Nucleus accumbens (tissue), 56 donors: ENCODE measurements around the gene ITGB7.
A peak's percentile ranks its signal among the peaks of the same experiment; 100 is the strongest.

ENCODE experiments used
- DNase-seq, 56 donors: peaks; one replicate each; lab custom pipeline; 2025; lab: John Stamatoyannopoulos, UW

Gene ITGB7

GRCh38 chr12:53161119-53161911, 45.7 kb downstream of the ITGB7 start:
- no peak for DNase-seq

DNA sequence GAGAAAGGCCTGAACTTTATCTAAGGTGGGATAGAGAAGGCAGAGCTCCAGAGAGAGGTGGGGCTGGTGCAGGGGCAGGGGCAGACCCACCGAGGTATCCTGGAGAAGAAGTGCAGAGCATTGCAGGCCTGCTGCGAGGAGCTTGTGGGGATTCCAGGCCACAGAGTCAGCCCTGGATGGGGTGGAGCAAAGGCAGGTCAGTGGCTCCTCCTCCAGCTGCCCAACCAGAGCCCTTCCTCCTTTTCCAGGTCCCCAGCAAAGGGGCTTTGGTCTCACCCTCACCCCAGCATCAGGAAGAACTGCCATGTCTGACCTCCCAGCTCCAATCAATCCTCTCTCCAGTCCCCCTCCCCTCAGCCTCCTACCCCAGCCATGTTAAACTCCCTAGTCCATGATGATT, 46.4 kb downstream of the ITGB7 start:
- DNase-seq = no peak

DNA sequence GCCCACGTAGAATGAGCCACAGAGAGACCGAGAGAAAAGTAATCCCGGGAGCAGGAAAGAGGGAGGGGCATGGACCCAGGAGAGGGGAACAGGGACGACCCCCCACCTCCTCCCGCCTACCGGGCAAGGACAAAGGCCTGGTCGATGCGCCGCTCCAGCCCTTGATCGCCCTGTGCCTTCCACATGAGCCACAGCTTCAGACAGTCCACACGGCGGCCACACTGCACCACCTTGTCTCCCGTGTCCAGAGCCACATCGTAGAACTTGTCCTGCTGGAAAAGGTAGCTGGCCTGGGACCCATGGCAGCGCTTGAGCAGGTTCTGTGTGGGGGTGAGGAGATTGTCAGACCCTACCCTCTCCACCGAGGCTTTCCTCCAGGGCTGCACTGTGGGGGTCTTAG, 47.1 kb downstream of the ITGB7 start:
- DNase-seq = no peak

DNA sequence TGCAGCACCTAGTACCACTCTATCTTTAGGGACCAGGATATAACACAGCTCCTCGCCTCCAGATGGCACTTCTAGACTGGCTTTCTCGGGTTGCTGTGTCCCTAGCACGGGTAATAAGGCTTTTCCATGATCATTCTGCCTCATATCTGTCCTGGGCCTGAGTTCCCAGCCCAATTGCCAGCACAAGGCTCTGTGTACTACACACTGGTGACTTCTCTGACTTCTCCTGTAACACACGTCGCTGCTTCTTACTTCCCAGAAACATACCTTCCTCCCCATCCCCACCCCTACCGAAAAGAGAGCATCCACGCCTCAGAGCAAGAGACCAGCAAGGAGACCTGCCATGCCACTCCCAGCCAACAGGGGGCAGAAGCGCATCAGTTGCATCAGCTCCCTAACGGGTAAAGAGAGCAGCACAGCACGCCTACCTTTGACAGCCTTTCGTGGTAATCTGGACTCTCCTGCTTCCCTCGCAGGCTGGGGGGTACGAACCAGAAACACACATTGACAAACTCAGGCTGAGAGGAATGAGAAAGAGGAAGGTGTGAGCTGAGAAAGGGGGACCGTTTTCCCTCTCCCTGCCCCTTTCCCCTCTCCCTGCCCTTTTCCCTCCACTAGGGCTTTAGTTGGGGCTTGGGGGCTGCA, 47.7 kb downstream of the ITGB7 start:
- DNase-seq = peak in 51 of 56 donors; percentile 4 to 85 (median 46)

GRCh38 chr12:53152390-53152789, 54.7 kb downstream of the ITGB7 start:
- no peak for DNase-seq

DNA sequence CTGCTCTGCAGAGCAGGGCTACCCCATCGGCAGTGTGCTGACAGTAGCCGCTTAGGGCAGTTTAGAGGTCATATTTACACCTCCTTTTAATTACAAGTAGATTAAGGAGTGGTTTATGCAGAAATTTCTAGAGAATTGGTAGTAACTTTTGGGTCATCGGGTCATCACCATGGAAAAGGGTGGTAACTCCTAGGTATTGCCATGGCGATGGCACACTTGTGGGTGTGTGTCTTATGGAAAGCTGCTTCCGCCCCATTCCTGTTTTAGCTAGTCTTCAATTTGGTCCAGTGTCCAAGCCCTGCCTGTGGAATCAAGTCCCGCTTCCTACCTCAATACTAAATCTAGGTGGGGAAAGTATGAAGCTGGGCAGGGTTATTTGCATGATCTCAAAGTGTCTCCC, 56.0 kb downstream of the ITGB7 start:
- no peak for DNase-seq

GRCh38 chr12:53147653-53148052, 59.4 kb downstream of the ITGB7 start:
- no peak for DNase-seq

DNA sequence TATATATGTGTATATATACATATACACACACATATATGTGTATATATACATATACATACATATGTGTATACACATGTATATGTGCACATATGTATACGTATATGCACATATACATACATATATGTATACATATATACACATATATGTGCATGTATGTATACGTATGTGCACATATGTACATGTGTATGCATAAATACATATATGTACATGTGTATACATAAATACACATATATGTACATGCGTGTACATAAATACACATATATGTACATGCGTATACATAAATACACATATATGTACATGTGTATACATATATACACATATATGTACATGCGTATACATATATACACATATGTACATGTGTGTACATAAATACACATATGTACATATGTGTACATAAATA, 59.9 kb downstream of the ITGB7 start:
- no peak for DNase-seq

DNA sequence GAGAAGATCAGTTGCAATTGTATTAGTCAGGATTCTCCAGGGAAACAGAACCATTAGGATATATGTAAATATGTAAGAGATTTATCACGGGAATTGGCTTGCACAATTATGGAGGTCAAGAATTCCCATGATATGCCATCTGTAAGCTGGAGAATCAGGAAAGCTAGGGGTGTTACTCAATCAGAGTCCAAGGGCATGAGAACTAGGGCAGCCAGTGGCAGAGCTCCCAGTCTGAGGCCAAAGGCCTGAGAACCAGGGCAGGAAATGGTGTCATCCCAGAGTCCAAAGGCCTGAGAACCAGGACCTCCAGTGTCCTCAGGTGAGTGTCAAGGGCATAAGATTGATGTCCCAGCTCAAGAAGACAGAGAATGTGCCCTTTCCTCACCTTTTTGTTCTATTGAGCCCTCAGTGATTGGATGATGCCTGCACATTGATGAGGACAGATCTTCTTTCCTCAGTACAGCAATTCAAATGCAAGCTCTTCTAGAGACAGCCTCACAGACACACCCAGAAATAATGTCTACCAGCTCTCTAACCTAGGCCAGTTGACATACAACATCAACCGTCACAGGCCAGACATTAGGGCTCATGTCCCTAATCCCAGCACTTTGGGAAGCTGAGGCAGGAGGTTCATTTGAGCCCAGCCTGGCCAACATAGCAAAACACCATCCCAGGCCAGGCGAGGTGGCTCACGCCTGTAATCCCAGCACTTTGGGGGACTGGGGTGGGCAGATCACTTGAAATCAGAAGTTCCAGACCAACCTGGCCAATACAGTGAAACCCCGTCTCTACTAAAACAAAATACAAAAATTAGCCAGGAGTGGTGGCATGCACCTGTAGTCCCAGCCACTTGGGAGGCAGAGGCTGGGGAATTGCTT, 61.4 kb downstream of the ITGB7 start:
- no peak for DNase-seq

- no peak for DNase-seq
Measured at GRCh38 chr12:53143355-53143754, 63.7 kb downstream of the ITGB7 start.
